Inflammatory macrophage treated with lipopolysaccharide for 4 hours (primary cell): Measurements from ENCODE around the gene RERE.

Experiments used
- DNase-seq: peaks from one replicate; pipeline ENCODE4 v3.0.0-alpha.2; 2020

The RERE gene

DNA sequence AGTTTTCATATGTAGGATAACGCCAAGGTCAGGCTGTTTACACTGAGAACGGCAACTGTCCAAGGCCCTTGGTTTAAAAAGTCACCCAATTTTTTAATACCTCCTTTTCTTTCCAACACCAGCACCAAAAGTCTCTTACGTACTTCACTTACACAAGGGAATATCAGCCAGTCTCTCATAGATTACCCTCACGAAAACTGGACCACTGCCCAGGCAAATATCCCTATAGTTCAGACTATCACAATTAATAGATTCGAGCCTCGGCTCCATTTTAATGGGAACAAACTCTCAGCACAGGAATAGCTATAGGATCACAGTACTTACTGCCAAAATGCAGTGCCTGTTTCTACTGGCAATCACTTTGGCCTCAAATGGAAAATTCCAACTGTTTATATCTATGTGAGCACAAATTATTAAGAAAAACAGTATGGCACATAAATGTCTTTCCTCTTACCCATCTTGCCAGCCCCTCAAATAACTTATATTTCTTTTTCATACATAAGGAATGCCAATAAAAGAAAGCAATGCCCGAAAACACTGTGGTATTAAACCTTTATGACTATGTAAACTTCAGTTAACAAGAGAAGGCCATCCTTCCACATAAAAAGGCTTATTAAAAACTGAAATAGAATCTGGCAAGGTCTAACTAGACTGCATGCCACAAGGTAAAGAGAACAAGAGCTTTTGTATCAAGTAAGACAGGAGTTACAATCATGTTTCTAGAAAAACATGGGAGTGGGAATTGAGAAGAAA lies 401.7 kb downstream of the RERE start:
- DNase-seq, result no peak

DNA sequence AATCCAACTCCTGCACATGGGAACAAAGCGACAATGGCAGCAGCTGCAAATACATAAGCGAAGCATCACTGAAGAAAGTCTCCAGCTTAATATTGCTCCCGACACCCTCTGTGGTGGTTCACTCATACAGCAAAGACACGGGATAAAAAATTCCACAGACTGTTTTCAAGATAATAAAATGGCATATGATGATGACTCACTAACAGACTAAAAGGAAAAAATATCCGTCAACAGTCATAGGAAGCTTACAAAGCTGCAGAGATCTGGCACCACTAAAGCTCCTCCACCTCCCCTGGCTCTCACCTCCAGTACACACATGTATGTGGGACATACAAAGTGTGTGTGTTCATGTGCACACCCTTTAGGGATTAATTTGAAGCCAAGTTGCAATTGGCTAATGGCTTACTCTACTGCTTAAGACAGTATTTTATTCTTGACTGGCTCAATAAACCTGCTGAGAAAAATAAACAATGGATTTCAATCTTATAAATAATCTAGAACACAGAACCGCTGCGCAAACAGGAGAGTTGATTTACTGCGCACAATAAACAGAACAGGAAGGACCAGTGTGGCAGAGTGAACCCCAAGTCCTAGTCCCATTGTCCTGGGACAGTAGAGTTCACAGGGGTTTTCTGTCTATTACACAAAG lies 405.1 kb downstream of the RERE start:
- DNase-seq, result no peak

DNA sequence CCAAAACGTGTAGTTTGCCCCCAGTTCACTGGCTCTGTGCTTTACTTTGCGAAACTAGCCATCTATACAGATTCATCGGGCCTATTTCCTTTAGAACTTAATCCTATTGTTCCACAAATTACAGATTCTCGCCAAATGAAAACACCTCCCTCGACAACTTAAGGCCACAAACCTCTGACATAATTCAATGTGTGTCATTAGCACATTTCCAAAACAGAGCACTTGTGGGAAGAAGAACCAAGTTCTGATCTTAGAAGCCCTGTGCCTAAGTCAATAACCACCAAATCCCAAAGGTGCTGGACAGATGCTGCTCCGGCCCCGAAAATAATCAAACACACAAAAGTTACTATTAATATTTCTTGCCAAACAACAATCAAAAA lies 405.6 kb downstream of the RERE start:
- DNase-seq, result no peak

DNA sequence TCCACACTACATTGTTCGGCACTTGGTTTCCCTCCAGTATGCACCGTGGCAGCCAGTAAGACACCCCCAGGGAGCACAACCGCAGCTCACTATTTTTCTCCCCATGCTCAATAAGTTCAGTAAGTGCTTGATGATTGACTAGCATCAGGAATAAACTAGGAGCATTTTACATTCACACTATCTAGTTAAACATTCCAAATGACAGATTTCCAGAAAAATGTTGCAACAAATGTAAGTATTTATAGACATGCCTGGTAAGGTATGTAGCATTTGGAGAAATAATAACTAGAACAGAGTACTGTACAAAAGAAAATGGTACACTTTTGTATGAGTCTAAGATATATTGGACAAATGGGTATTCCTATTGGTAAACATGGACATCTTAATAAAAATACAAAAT lies 406.6 kb downstream of the RERE start:
- DNase-seq, result no peak

DNA sequence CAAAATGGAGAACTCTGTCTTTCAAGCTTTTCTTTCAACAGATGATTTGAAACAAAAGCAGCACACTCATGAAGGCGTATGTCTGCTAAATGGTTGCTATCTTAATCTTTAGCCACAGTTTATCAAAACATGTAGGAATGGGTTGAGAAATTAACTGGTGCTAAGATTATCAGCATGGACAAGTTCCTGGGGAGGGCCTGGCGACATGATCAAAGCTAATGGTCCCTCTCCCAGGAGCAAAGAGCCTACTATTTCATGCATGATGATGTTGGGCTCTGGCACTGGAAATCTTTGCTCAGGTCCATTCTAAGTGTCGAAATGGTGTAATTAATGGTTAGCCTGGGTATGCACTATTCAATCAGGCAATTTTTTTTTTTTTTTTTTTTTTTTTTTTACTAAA lies 407.8 kb downstream of the RERE start:
- no peak for DNase-seq

DNA sequence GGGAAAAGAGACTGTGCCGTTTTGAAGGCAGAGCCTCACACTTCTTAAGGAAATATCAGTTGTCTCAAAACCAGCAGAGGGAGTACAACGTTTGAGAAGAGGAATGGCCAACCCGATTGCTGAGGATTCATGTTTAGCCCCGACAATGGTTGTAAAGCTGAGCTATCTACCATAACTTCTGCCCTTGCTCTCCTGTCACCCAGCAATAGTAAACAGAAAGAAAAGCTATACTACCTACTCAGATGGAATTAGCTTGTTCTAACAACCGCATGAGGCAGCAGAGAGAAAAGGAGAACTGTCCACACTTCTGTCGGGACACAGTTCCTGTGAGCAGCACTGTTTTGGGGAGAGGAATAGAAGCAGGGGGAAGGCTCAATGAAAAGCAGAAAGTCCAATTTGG lies 408.3 kb downstream of the RERE start:
- peak; percentile 59 for DNase-seq

DNA sequence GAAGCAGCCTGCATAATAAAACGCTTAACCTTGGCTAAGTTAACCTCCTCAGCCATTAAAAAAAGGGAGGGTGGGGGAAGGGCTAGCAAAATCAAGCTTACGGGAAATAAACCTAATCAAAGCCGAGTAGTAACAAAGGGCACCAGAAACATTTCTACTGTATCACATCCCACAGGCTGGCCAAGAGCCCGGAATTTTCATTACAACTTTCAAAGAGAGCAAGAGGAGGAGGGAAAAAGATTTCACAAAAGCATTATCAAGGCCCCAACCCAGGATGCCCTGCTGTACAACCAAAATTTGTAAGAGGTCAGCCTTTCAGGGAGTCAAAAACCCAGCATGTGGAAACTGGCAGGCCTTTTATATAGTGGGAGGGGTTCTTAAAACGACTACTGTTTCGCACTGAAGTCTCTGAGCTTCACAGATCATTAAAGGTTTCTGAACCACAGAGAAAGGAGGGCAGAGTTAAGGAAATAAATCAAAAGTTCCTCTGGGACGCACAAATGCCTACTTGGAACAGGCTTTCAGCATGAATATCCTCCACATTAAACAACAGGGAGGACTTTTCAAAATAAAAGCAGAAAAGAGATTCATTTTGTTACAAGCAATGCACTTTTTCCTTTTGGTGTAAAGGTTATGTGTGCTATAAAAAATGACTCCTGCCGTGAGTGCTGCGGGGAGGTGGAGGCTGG lies 409.1 kb downstream of the RERE start:
- DNase-seq, result no peak

DNA sequence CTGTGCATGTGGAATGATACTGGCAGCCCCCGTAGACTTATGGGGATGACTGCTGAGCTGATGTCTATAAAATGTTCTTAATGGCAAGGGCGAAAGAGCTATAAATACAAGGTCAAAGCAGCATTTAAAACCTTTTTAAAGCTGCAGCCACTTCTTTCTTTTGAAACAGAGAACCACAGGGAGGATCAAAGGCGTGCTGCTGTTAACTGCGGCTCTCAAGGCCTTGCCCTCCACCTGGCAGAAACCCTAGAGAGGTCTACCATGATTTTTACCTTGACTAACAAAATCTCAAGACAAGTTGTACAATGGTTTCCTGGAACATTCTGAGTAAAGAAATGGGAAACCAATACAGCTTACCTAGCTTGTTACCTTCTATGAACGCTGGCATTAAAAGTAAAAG lies 409.8 kb downstream of the RERE start:
- no peak for DNase-seq

DNA sequence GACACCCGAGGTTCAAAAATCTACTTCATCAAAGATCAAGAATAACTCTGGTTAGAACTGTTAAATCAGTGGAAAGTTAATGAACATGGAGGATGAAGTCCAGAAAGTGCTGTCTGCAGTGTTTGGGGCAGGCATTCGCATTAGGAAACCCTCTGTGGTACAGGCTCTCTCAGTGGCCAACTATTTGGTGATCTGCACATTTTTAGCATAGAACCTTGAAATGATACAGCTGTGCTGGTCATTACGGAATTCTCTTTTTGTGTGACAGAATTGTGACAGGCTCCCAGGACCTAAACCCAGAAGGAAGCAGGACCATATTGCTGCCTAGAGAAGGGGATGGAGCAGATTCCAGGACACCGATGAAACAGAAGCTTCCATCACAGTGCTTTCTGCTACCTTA lies 410.5 kb downstream of the RERE start:
- DNase-seq, result no peak

DNA sequence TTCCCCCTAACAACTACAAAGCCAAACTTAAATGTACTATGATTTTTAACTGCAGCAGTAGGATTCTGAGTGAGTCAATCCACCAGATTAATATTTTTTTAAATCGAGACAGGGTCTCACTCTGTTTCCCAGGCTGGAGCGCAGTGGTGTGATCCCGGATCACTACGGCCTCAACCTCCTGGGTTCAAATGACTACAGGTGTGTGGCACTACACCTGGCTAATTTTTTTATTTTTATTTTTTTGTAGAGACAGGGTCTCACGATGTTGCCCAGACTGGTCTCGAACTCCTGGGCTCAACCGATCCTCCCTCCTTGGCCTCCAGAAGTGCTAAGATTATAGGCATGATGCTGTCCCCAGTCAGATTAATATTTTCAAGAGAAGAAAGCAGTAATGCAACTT lies 411.4 kb downstream of the RERE start:
- DNase-seq, result no peak

DNA sequence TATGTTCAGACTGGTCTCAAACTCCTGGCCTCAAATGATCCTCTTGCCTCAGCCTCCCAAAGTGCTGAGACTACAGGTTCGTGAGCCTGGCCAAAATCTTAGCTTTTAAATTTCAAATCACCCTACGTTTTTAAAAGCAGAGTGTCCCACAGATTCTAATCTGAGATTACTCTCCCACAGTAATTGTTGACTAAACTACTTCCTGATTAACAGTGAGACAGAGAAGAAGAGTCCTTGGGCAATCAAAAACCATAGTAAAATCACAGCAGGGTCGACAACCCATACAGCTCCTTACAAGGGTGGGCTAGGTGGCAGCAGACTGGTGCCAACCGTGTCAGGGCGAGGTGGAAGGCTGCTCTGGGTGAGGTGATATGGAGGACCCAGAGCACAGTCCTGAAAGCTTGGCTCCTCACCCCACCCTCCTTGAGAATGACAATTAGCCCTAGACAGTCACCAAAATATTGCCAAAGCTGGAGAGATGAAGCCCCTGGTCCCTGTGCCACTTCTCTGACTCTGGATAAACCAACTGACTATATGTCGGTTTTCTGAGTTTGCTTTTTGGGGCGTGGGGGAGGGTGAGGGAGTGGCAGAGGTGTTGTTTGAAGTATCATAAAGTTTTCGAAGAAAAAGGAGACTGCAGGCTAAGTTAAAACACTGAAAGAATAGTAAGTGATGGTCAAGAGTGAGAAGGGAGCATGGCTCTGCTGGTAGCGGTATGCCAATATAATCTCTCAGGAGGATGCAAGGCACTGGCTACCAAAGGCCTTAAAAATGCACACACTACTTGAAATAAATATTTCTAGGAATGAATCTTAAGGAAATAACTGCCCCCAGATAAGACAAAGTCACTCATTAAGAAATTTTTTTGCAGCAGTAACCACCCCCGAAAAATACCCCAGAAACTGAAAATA lies 412.7 kb downstream of the RERE start:
- DNase-seq, result no peak

DNA sequence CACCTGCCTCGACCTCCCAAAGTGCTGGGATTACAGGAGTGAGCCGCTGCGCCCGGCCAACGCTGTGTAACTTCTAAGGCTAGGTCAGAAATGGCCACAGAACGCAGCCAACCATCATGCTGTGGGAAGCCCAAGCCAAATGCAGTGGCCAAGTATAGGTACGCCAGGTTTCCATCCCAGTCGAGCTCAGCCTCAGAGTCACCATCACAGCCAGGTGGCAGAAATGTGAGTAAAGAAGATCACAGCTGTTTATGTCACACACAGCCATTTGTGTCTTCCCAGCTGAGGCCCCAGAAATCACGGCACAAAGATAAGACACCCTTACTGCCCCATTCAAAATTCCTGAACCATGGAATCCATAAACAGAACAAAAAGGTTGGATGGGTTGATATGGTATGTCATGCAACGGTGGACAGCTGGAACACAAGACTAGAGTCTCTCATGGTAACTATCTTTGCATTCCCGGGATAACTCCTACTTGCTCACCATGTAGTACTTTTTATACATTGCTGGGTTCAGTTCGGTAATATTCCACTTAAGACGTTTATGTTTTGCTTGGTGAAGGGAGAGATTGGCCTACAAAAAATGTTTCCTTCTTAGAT lies 415.2 kb downstream of the RERE start:
- no peak for DNase-seq

DNA sequence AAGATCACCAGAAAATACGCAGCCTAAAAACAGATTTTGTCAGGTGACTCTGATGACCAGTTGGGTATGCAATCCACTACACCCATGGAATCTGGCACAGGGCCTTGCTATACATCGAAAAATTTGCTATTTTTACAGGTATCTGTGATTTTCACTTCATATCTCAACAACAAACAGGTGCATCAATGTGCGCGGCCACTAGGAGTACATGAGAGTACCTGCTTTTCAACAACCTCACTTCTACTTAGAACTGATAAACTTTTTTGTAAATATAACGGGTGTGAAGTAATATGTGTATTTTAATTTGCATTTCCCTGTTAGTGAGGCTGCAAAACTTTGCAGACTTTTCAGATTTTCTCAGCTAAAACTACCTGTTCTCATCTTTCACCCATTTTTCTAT lies 418.8 kb downstream of the RERE start:
- DNase-seq, result no peak

DNA sequence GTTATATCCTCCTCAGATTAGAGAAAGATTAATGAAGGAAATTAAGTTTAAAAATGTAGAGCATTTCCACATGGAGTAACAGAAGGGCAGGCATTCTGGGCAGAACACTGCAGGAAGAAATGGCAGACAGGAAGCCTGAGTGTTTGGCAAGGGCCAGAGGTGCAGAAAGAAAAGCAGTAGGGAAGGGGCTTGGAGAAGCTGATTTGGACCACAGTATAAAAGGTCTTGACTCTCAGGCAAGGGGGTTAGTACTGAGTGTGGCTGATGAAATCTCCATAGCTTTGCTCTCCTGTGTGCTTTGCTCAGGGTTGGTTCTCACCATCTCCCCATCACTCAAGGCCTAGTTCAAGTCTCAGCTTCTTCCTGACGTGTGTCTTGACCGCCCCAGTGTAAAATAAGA lies 419.4 kb downstream of the RERE start:
- DNase-seq, result no peak

DNA sequence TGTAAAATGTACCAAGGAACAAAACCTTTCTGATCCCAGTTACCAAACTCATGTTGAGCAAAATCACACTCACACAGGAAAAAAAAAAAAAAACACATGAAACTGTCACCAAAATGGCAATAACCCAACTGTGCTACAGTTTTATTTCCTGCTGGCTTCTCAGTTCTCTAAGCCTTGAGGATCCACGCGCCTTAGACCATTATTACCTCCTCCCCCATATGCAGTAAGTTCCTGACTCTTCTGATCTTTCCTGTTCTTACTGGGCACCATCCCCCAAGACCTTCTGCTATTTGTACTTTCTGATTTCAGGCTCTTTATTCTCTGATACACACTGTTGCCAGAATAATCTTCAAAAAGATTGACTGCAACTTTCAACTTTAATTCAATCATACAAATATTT lies 419.9 kb downstream of the RERE start:
- DNase-seq, result peak; percentile 55

DNA sequence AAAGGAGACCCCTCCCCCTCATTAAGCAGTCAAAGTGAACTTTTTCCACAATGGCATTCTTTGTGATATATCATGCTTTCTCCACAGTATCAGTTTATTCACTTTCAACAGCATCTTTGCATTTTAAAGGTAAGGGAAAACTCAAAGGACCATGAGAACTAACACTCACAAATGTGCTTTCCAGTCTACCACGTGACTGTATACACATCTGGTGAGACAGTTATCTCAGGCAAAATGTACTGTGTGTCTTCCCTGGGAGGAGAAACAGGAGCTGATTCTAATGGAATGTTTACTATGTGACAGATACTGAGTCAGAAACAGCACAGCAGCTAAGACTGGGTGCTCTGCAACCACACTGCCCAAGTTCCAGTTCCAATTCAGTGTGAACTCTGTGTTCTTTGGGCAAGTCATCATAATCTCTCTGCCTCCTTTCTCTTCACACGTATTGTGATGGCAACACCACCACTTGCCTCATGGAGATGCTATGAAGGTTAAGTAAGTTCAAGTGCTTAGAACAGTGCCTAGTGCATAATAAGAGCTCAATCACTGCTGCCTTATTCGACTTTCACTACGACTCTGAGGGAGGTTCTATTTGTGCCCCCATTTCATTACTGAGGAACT lies 420.5 kb downstream of the RERE start:
- peak; percentile 64 for DNase-seq

DNA sequence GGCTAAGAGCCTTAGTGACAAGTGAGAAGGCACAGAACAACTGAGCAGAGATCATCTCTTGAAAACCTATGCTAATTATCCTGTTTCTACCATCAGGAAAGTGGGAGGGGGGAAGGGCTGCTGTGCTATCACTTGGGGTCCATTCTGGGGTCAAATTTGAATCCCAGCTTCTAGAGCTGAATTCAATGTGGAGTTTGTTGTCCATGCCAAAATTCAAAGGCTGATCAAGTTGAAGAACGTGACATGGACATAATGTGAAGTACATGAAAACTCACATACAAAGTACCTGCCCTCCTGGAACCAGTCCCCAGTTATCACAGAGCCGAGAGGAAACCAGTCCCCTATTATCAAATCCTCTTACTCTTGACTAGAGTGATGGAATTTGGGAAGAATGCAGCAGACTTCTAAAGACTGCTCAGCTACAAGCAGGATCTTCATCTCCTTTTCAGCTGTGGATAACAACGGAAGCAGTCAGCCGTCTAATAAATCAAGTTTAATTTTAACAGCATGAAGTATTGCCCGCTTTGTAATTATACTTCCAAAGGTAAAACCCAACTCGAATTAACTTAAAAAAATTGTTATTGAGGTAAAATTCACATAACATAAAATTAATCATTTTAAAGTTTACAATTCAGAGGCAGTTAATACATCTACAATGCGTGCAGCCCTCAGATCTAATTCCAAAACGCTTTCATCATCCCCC lies 421.2 kb downstream of the RERE start:
- DNase-seq, result no peak

DNA sequence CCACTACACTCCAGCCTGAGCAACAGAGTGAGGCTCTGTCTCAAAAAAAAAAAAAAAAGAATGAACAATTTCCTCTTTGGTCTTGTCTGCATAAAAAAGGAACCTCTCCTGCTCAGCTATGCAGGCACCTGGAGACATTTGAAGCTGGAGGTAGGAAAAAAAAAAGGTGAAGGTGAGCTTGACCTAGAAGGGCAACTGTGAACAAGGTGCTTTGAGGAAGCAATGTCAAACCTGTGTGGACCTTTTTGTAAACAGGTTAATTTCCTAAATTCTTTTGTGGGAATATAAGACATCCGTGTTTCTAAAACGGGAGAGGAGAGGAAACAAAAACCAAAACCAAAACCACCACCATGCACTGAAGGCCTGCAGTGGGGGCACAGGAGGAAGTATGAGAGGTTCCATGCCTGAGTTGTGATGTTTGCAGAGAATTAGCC lies 422.0 kb downstream of the RERE start:
- DNase-seq, result peak; percentile 79

DNA sequence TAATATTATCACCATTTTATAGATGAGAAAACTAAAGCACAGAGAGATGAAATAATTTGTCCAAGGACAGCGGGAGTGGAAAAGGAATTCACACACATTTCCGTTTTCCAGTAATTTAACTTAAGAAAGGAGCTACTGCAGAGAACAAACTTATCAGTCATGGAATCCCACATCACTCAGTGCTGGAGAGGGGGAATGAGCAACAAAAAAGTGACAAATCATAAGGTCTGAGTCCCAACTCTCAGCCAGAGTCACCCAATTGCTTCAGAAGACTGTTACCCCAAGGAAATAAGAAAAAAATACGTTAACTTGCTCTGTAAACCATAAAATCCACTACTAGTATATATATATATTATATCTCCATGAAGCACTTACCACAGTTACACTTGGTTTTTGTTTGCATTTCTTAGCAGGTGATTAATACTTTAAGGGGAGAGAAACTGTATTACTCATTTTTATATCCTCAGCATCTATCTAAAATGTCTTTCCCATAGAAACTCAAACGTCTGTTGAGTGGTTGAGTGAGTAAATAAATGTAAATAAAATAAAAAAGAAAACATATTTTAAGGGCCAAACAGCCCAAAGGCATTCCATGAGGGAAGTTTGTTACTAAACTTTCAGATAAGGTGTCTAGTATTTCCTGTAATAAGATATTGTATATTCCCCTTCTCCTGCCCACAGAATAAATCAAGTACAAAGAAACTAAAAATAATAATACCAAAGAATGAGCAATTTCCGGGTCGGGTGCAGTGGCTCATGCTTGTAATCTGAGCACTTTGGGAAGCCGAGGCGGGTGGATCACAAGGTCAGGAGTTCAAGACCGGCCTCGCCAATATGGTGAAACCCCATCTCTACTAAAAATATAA lies 422.8 kb downstream of the RERE start:
- DNase-seq, result peak; percentile 24

DNA sequence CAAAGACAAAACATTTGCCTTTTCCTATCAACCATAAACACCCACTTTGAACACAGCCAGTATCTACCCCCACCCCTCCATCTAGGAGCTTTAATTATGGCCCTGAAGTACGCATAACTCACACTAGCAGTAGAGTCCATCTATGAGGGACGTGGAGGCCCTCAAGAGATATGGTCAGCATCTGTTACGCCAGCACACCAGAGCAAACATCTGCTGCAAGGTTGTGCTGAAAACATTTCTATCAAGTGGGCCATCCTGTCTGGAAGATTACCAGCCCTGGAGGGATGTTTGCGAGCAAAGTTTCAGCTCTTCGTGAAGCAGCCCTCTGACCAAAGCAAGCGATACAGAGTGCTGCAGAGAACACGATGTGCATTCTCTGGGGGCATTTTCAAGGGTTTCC lies 424.9 kb downstream of the RERE start:
- DNase-seq, result no peak

DNA sequence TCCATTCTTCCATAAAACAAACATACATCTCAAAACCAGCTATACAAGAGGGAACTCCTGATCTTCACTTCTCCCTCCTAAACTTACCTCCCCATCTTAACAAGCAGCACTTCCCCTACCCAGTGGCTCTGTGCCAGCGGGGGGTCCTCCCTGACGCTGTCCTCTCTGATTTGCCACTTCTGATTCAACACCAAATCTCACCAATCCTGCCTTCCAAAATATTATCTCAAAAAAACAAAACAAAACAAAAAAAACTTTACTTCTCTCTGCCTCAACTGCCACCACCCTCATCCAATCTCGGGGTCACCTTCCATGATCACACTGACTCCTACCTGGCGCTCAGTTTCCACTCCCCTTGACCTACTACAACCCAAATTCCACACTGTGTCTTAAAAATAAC lies 426.7 kb downstream of the RERE start:
- no peak for DNase-seq
